ENCODE results near the gene JUN. TPM values are rescaled to one million over a fixed set of nuclear protein-coding genes. Genes with fewer than 3 reads are reported as not detected.

The JUN gene
- total and polyA plus RNA-seq, 2 of the 13 experiments (the other 11 are each of a cell fraction or from before 2014, with no cell fraction given), result 18.2 to 22.3 TPM

DNA sequence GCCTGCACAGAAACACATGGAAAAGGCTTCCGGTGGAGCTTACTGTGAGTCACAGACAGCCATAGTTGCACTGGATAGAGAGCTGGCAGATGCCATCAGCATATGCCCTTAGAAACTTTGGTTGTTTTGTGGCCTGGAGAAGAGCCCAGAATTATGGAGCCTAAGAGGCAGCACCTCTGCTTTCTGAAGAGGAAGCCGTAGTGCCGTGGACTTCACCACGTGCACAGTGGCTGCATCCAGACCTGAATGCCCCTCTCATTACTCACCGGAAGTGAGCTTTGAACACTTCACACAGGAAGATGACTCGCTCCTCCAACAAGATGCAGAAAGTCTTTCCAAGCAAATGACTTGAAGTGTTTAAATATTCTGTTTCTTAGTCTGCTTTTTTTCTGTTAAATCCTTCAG lies 28.4 kb downstream of the JUN start (continued):
- TF ChIP-seq POGZ (CRISPR knock-in tag; IDR thresholded peaks at IDR 0.05) (peak; percentile 87), ZNF329 (CRISPR knock-in tag; IDR thresholded peaks at IDR 0.05; ENCODE audit: low read depth) (no peak), ETV5 (CRISPR knock-in tag; IDR thresholded peaks at IDR 0.05; ENCODE audit: borderline replicate concordance) (peak; percentile 99), PAWR (CRISPR knock-in tag; IDR thresholded peaks at IDR 0.05; ENCODE audit: borderline replicate concordance) (no peak), ZNF331 (CRISPR knock-in tag; IDR thresholded peaks at IDR 0.05) (peak; percentile 58; the same call in 1 of the 2 replicates), ARHGAP35 (CRISPR knock-in tag; IDR thresholded peaks at IDR 0.05; ENCODE audit: borderline replicate concordance) (no peak), SPEN (CRISPR knock-in tag; IDR thresholded peaks at IDR 0.05; ENCODE audit: low read depth) (peak; percentile 43; the same call in 1 of the 2 replicates), NR2F6 (IDR thresholded peaks at IDR 0.05) (no peak), NR2F6 (CRISPR knock-in tag; IDR thresholded peaks at IDR 0.05) (peak; percentile 58), ZNF441 (CRISPR knock-in tag; IDR thresholded peaks at IDR 0.05; ENCODE audit: borderline replicate concordance) (peak; percentile 87), ZNF354B (CRISPR knock-in tag; IDR thresholded peaks at IDR 0.05) (no peak), NFE2 (CRISPR knock-in tag; IDR thresholded peaks at IDR 0.05) (no peak), ZNF10 (CRISPR knock-in tag; IDR thresholded peaks at IDR 0.05; ENCODE audit: borderline replicate concordance, low read depth) (no peak), ZNF253 (CRISPR knock-in tag; IDR thresholded peaks at IDR 0.05; ENCODE audit: borderline replicate concordance) (no peak), KLF13 (CRISPR knock-in tag; IDR thresholded peaks at IDR 0.05) (no peak), ZFP41 (CRISPR knock-in tag; IDR thresholded peaks at IDR 0.05; ENCODE audit: borderline replicate concordance) (no peak; the same call in 1 of the 2 replicates), ATF1 (CRISPR knock-in tag; IDR thresholded peaks at IDR 0.05) (no peak), FOXM1 (CRISPR knock-in tag; IDR thresholded peaks at IDR 0.05) (no peak)
- TF ChIP-seq, protein P1, sequence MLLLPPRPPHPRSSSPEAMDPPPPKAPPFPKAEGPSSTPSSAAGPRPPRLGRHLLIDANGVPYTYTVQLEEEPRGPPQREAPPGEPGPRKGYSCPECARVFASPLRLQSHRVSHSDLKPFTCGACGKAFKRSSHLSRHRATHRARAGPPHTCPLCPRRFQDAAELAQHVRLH (CRISPR knock-in tag; IDR thresholded peaks at IDR 0.05; ENCODE audit: borderline replicate concordance, low read depth), result peak; percentile 91
- TF ChIP-seq, protein P2, sequence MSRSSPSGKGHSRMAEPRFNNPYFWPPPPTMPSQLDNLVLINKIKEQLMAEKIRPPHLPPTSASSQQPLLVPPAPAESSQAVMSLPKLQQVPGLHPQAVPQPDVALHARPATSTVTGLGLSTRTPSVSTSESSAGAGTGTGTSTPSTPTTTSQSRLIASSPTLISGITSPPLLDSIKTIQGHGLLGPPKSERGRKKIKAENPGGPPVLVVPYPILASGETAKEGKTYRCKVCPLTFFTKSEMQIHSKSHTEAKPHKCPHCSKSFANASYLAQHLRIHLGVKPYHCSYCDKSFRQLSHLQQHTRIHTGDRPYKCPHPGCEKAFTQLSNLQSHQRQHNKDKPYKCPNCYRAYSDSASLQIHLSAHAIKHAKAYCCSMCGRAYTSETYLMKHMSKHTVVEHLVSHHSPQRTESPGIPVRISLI (CRISPR knock-in tag; IDR thresholded peaks at IDR 0.05; ENCODE audit: borderline replicate concordance), result no peak
- TF ChIP-seq, protein P3, sequence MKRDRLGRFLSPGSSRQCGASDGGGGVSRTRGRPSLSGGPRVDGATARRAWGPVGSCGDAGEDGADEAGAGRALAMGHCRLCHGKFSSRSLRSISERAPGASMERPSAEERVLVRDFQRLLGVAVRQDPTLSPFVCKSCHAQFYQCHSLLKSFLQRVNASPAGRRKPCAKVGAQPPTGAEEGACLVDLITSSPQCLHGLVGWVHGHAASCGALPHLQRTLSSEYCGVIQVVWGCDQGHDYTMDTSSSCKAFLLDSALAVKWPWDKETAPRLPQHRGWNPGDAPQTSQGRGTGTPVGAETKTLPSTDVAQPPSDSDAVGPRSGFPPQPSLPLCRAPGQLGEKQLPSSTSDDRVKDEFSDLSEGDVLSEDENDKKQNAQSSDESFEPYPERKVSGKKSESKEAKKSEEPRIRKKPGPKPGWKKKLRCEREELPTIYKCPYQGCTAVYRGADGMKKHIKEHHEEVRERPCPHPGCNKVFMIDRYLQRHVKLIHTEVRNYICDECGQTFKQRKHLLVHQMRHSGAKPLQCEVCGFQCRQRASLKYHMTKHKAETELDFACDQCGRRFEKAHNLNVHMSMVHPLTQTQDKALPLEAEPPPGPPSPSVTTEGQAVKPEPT (CRISPR knock-in tag; IDR thresholded peaks at IDR 0.05; ENCODE audit: low read depth), result no peak
- TF ChIP-seq, protein P4, sequence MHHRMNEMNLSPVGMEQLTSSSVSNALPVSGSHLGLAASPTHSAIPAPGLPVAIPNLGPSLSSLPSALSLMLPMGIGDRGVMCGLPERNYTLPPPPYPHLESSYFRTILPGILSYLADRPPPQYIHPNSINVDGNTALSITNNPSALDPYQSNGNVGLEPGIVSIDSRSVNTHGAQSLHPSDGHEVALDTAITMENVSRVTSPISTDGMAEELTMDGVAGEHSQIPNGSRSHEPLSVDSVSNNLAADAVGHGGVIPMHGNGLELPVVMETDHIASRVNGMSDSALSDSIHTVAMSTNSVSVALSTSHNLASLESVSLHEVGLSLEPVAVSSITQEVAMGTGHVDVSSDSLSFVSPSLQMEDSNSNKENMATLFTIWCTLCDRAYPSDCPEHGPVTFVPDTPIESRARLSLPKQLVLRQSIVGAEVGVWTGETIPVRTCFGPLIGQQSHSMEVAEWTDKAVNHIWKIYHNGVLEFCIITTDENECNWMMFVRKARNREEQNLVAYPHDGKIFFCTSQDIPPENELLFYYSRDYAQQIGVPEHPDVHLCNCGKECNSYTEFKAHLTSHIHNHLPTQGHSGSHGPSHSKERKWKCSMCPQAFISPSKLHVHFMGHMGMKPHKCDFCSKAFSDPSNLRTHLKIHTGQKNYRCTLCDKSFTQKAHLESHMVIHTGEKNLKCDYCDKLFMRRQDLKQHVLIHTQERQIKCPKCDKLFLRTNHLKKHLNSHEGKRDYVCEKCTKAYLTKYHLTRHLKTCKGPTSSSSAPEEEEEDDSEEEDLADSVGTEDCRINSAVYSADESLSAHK (CRISPR knock-in tag; IDR thresholded peaks at IDR 0.05; ENCODE audit: borderline replicate concordance), result no peak
- TF ChIP-seq, protein P5, sequence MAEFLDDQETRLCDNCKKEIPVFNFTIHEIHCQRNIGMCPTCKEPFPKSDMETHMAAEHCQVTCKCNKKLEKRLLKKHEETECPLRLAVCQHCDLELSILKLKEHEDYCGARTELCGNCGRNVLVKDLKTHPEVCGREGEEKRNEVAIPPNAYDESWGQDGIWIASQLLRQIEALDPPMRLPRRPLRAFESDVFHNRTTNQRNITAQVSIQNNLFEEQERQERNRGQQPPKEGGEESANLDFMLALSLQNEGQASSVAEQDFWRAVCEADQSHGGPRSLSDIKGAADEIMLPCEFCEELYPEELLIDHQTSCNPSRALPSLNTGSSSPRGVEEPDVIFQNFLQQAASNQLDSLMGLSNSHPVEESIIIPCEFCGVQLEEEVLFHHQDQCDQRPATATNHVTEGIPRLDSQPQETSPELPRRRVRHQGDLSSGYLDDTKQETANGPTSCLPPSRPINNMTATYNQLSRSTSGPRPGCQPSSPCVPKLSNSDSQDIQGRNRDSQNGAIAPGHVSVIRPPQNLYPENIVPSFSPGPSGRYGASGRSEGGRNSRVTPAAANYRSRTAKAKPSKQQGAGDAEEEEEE (CRISPR knock-in tag; IDR thresholded peaks at IDR 0.05; ENCODE audit: borderline replicate concordance), result 0 out of 2 replicates have a peak, but pooled peaks have one; percentile 13
- TF ChIP-seq, protein P6, sequence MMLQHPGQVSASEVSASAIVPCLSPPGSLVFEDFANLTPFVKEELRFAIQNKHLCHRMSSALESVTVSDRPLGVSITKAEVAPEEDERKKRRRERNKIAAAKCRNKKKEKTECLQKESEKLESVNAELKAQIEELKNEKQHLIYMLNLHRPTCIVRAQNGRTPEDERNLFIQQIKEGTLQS (CRISPR knock-in tag; IDR thresholded peaks at IDR 0.05), result peak; percentile 96

Measured in HepG2 (cell line).